ENCODE data around the gene KANK4. TPM values are rescaled to one million over a fixed set of nuclear protein-coding genes. Genes with fewer than 3 reads are reported as not detected.
A peak's percentile ranks its signal among the peaks of the same experiment; 100 is the strongest.

KANK4 gene
- total and polyA plus RNA-seq, 2 donors (not counting 1 experiment from before 2014, with no cell fraction given), result not detected

DNA sequence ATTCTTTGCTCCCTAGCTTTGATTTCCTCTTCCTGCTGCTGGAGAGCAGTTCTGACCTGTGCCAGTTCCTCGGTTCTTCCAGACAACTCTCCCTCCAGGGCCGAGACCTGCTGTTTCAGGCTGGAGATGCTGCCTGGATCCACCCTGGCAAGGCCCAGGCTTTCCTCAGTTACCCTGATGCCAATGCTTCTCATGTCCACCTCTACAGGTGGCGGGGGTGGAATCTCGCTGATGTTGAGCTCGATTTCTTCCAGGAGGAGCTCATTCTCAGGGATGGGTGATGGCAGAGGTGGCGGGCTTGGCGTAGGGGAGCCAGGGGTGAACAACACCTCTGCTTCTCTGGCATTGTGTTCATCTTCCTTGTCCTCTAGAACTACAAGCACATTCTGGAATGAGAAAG is 45.3 kb downstream of the KANK4 start:
- H3K4me3 ChIP-seq (ENCODE audit: control extremely low read depth in 1 of 5, extremely low read depth in 1 of 5, insufficient read depth in 1 of 5, low read depth in 2 of 5, low read length in 4 of 5), result no peak overlapping the region
- Mint-ChIP-seq H3K27ac (no peak overlapping the region), H3K4me1 (peaks cover 13% of the 10 kb centered on the region), H3K27me3 (peaks cover 5% of the 10 kb centered on the region), H3K4me3 (no peak overlapping the region), H3K9me3 (ENCODE audit: insufficient read depth) (peaks cover 3% of the 10 kb centered on the region)
- CTCF ChIA-PET, result no interaction called here
- no peaks in the 10 kb centered on the region for H3K36me3 ChIP-seq (replicated peaks in 1 of 2; ENCODE audit: control extremely low read depth in 1 of 2, control insufficient read depth in 1 of 2, extremely low read depth in 1 of 2, insufficient read depth in 2 of 2, low read length in 1 of 2)
- no peak overlapping the region for H3K4me2 ChIP-seq (replicated peaks; ENCODE audit: low read depth, low read length, poor library complexity, severe bottlenecking)
- no peaks in the 10 kb centered on the region for H4K20me1 ChIP-seq (ENCODE audit: control insufficient read depth, insufficient read depth, low read length, poor library complexity, severe bottlenecking)
- DNase-seq (no peak), ATAC-seq (ENCODE audit: low read depth) (no peak)
- 100% methylated on average over 2 of the region's 7 CpGs for WGBS (ENCODE audit: insufficient coverage)
- peaks cover 10 to 12% of the 10 kb centered on the region in 2 donors for H3K4me1 ChIP-seq (ENCODE audit: control insufficient read depth in 2 of 2, insufficient read depth in 2 of 2, low read length in 2 of 2)
- H3K27ac ChIP-seq (ENCODE audit: low read length in 2 of 2), result no peak overlapping the region
- H2AFZ ChIP-seq (ENCODE audit: insufficient read depth, low read depth, low read length, poor library complexity, severe bottlenecking), result no peak overlapping the region
- no peaks in the 10 kb centered on the region for H3K27me3 ChIP-seq (replicated peaks in 1 of 4; ENCODE audit: control extremely low read depth in 1 of 4, control insufficient read depth in 3 of 4, insufficient read depth in 4 of 4, low read length in 3 of 4)
- TF ChIP-seq EZH2 (IDR thresholded peaks at IDR 0.05; ENCODE audit: borderline replicate concordance, insufficient read depth, low read depth, low read length, poor library complexity, severe bottlenecking) (no peak), CTCF (IDR thresholded peaks at IDR 0.05) (no peak)
- no peaks in the 10 kb centered on the region for H3K79me2 ChIP-seq (ENCODE audit: control insufficient read depth, insufficient read depth, low read length)
- intact Hi-C loops (cut with micrococcal nuclease), result no loop called here
- POLR2A ChIA-PET, result no interaction called here
- peaks cover 0 to 3% (median 3%) of the 10 kb centered on the region in 3 donors for H3K9me3 ChIP-seq (ENCODE audit: control extremely low read depth in 1 of 3, control insufficient read depth in 2 of 3, insufficient read depth in 1 of 3, low read length in 2 of 3)
- no peak overlapping the region for H3K9ac ChIP-seq (ENCODE audit: low read length)

- WGBS (ENCODE audit: insufficient coverage), result 15% methylated on average over 8 of the region's 13 CpGs
- H3K4me1 ChIP-seq (ENCODE audit: control insufficient read depth in 2 of 2, insufficient read depth in 2 of 2, low read length in 2 of 2), result peaks cover 10 to 12% of the 10 kb centered on the region in 2 donors
- peak overlapping the region; percentile 36 for H3K4me2 ChIP-seq (replicated peaks; ENCODE audit: low read depth, low read length, poor library complexity, severe bottlenecking)
- ATAC-seq (ENCODE audit: low read depth) (peak; percentile 43), DNase-seq (peak; percentile 30)
- no peaks in the 10 kb centered on the region for H3K27me3 ChIP-seq (replicated peaks in 1 of 4; ENCODE audit: control extremely low read depth in 1 of 4, control insufficient read depth in 3 of 4, insufficient read depth in 4 of 4, low read length in 3 of 4)
- Mint-ChIP-seq H3K9me3 (ENCODE audit: insufficient read depth) (no peaks in the 10 kb centered on the region), H3K4me1 (peaks cover 13% of the 10 kb centered on the region), H3K4me3 (peak overlapping the region; percentile 62), H3K27me3 (no peaks in the 10 kb centered on the region), H3K27ac (no peak overlapping the region)
- H2AFZ ChIP-seq (ENCODE audit: insufficient read depth, low read depth, low read length, poor library complexity, severe bottlenecking), result peak overlapping the region; percentile 73
- H3K9ac ChIP-seq (ENCODE audit: low read length), result peak overlapping the region; percentile 14
- CTCF ChIA-PET, result no interaction called here
- no peak overlapping the region for H3K4me3 ChIP-seq (ENCODE audit: control extremely low read depth in 1 of 5, extremely low read depth in 1 of 5, insufficient read depth in 1 of 5, low read depth in 2 of 5, low read length in 4 of 5)
- POLR2A ChIA-PET, result no interaction called here
- TF ChIP-seq EZH2 (IDR thresholded peaks at IDR 0.05; ENCODE audit: borderline replicate concordance, insufficient read depth, low read depth, low read length, poor library complexity, severe bottlenecking) (no peak), CTCF (IDR thresholded peaks at IDR 0.05) (no peak)
- H3K79me2 ChIP-seq (ENCODE audit: control insufficient read depth, insufficient read depth, low read length), result no peaks in the 10 kb centered on the region
- H3K27ac ChIP-seq (ENCODE audit: low read length in 2 of 2), result no peak overlapping the region
- H3K9me3 ChIP-seq (ENCODE audit: control extremely low read depth in 1 of 3, control insufficient read depth in 2 of 3, insufficient read depth in 1 of 3, low read length in 2 of 3), result no peaks in the 10 kb centered on the region
- intact Hi-C loops (cut with micrococcal nuclease), result no loop called here
- H4K20me1 ChIP-seq (ENCODE audit: control insufficient read depth, insufficient read depth, low read length, poor library complexity, severe bottlenecking), result no peaks in the 10 kb centered on the region
- no peaks in the 10 kb centered on the region for H3K36me3 ChIP-seq (replicated peaks in 1 of 2; ENCODE audit: control extremely low read depth in 1 of 2, control insufficient read depth in 1 of 2, extremely low read depth in 1 of 2, insufficient read depth in 2 of 2, low read length in 1 of 2)
Measured at GRCh38 chr1:62271948-62272728, 47.1 kb downstream of the KANK4 start.

All from B cell (primary cell).